WTC11 (cell line): ENCODE results near the gene KNOP1. TPM values are rescaled to one million over a fixed set of nuclear protein-coding genes. Genes with fewer than 3 reads are reported as not detected.

Source experiments
- ATAC-seq: fragments of 200-7000 bp; cut with Tn5 transposase; 2 replicates; pipeline ENCODE4 v1.10.0; 2021; ENCODE audit warnings: mild to moderate bottlenecking, moderate library complexity
- CTCF ChIA-PET: fragments of 300-600 bp; sonication (Branson Sonifier 250); formaldehyde crosslinking; loops from one replicate; lab custom pipeline; 2021; ENCODE audit warnings: antibody characterized with exemption; lab: Charles Lee
- POLR2A ChIA-PET: fragments of 350-600 bp; sonication (Branson Sonifier 250); formaldehyde crosslinking; loops from one replicate; lab custom pipeline; 2021; ENCODE audit warnings: antibody characterized with exemption; lab: Charles Lee
- DNase-seq: peaks from one replicate; pipeline ENCODE4 v3.0.0; 2021; ENCODE audit warnings: low spot score
- H3K27ac Mint-ChIP-seq: 2 replicates; pipeline ENCODE4 v1.8.0; 2021; ENCODE audit warnings: mixed read lengths
- H3K27me3 Mint-ChIP-seq: 2 replicates; pipeline ENCODE4 v1.8.0; 2021; ENCODE audit warnings: low read depth, mild to moderate bottlenecking, moderate library complexity, mixed read lengths
- H3K36me3 Mint-ChIP-seq: 2 replicates; pipeline ENCODE4 v1.8.0; 2021; ENCODE audit warnings: mixed read lengths
- H3K4me1 Mint-ChIP-seq: 2 replicates; pipeline ENCODE4 v1.8.0; 2022; ENCODE audit warnings: mixed read lengths
- H3K4me3 Mint-ChIP-seq: 2 replicates; pipeline ENCODE4 v1.8.0; 2021; ENCODE audit warnings: mild to moderate bottlenecking, moderate library complexity, mixed read lengths
- H3K9me3 Mint-ChIP-seq: 2 replicates; pipeline ENCODE4 v1.8.0; 2021; ENCODE audit warnings: mixed read lengths
- CBFB ChIP-seq: sonication (generic); formaldehyde crosslinking; IDR thresholded peaks from 2 replicates; pipeline ENCODE4 v1.8.1; 2022; ENCODE audit warnings: mild to moderate bottlenecking, low read depth, missing genetic modification reagents
- ETV6 ChIP-seq: sonication (generic); formaldehyde crosslinking; IDR thresholded peaks from 2 replicates; pipeline ENCODE4 v1.8.1; 2022; ENCODE audit warnings: mild to moderate bottlenecking, missing genetic modification reagents
- JAZF1 ChIP-seq: fragments of 250-450 bp; sonication (Bioruptor Pico); IDR thresholded peaks from 2 replicates; pipeline ENCODE4 v1.9.0; 2021; ENCODE audit warnings: moderate library complexity, mild to moderate bottlenecking, inconsistent platforms
- KAT7 ChIP-seq: sonication (generic); formaldehyde crosslinking; IDR thresholded peaks from 2 replicates; pipeline ENCODE4 v1.8.1; 2023; ENCODE audit warnings: missing genetic modification reagents, mild to moderate bottlenecking, borderline replicate concordance
- NFYB ChIP-seq: sonication (generic); formaldehyde crosslinking; conservative IDR thresholded peaks from 2 replicates; pipeline ENCODE4 v1.8.0; 2022; ENCODE audit warnings: low read depth, missing genetic modification reagents
- NR1H2 ChIP-seq: sonication (generic); formaldehyde crosslinking; IDR thresholded peaks from 2 replicates; pipeline ENCODE4 v1.9.0; 2021; ENCODE audit warnings: mild to moderate bottlenecking, moderate library complexity, missing genetic modification reagents
- NR3C1 ChIP-seq: sonication (generic); formaldehyde crosslinking; conservative IDR thresholded peaks from 2 replicates; pipeline ENCODE4 v1.8.1; 2023; ENCODE audit warnings: low read depth, mild to moderate bottlenecking, missing genetic modification reagents
- PRRX2 ChIP-seq: fragments of 250-450 bp; sonication (Bioruptor Pico); IDR thresholded peaks from 2 replicates; pipeline ENCODE4 v1.8.0; 2021; ENCODE audit warnings: mild to moderate bottlenecking
- SMAD4 ChIP-seq: sonication (generic); formaldehyde crosslinking; IDR thresholded peaks from 2 replicates; pipeline ENCODE4 v1.8.0; 2022; ENCODE audit warnings: mild to moderate bottlenecking, missing genetic modification reagents
- TCF7 ChIP-seq: sonication (generic); formaldehyde crosslinking; IDR thresholded peaks from 2 replicates; pipeline ENCODE4 v1.8.0; 2022; ENCODE audit warnings: mild to moderate bottlenecking, low read depth, missing genetic modification reagents, moderate library complexity
- TEAD4 ChIP-seq: sonication (generic); formaldehyde crosslinking; IDR thresholded peaks from 2 replicates; pipeline ENCODE4 v1.8.0; 2022; ENCODE audit warnings: mild to moderate bottlenecking, missing genetic modification reagents
- ZNF232 ChIP-seq: sonication (generic); formaldehyde crosslinking; IDR thresholded peaks from 2 replicates; pipeline ENCODE4 v1.8.0; 2022; ENCODE audit warnings: mild to moderate bottlenecking, missing genetic modification reagents
- ZNF263 ChIP-seq: sonication (generic); formaldehyde crosslinking; IDR thresholded peaks from 2 replicates; pipeline ENCODE4 v1.8.1; 2022; ENCODE audit warnings: low read depth, mild to moderate bottlenecking, moderate library complexity, missing genetic modification reagents
- total RNA-seq: library from RNA; stranded (reverse); gene quantifications from 3 replicates; pipeline ENCODE4 v1.2.3, GENCODE V29; 2021
- TF ChIP-seq, protein P1 (sequence below): sonication (generic); formaldehyde crosslinking; IDR thresholded peaks from 2 replicates; pipeline ENCODE4 v1.8.1; 2023; ENCODE audit warnings: mild to moderate bottlenecking, missing genetic modification reagents, moderate library complexity
- TF ChIP-seq, protein P2 (sequence below): sonication (generic); formaldehyde crosslinking; IDR thresholded peaks from 2 replicates; pipeline ENCODE4 v1.8.1; 2022; ENCODE audit warnings: low read depth, missing genetic modification reagents, borderline replicate concordance
- TF ChIP-seq, protein P3 (sequence below): sonication (generic); formaldehyde crosslinking; IDR thresholded peaks from 2 replicates; pipeline ENCODE4 v1.8.1; 2022; ENCODE audit warnings: low read depth, mild to moderate bottlenecking, moderate library complexity, missing genetic modification reagents, borderline replicate concordance
- TF ChIP-seq, protein P4 (sequence below): sonication (generic); formaldehyde crosslinking; IDR thresholded peaks from 2 replicates; pipeline ENCODE4 v1.8.0; 2022; ENCODE audit warnings: mild to moderate bottlenecking, missing genetic modification reagents
- TF ChIP-seq, protein P5 (sequence below): sonication (generic); formaldehyde crosslinking; IDR thresholded peaks from 2 replicates; pipeline ENCODE4 v1.8.0; 2022; ENCODE audit warnings: mild to moderate bottlenecking, missing genetic modification reagents
- TF ChIP-seq, protein P6 (sequence below): fragments of 250-450 bp; sonication (Bioruptor Pico); IDR thresholded peaks from 2 replicates; pipeline ENCODE4 v2.1.2; 2022; ENCODE audit warnings: mild to moderate bottlenecking, moderate library complexity
- TF ChIP-seq, protein P7 (sequence below): sonication (generic); formaldehyde crosslinking; IDR thresholded peaks from 2 replicates; pipeline ENCODE4 v1.8.1; 2023; ENCODE audit warnings: mild to moderate bottlenecking, missing genetic modification reagents, moderate library complexity

KNOP1 gene
- total RNA-seq, 1 experiment from 2014 or later = 102 TPM

DNA sequence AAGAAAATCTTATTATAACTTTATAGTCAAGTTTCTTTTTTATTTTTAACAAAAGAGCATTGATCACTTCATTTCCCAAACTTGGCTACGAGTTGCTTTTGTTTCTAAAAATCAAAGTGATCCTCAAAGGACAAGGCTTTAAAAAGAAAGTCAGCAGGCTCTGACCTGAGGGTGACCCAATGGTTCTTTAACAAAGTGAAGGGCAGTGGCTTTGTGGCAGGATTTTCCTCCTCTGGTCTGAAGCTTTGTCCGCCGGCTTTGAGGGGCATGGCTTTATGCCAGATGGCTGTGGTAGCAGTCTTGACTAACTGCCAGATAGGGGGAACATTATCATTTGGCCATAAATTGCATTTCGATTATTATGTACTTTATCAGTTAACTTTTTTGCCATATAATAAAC, 28.5 kb upstream of the KNOP1 start:
- H3K27ac Mint-ChIP-seq = no peak overlapping the region
- no peak overlapping the region for H3K4me3 Mint-ChIP-seq
- H3K4me1 Mint-ChIP-seq = peaks cover 2% of the 10 kb centered on the region; the same call in 1 of the 2 replicates
- no peak for DNase-seq
- POLR2A ChIA-PET = no interaction called here
- H3K27me3 Mint-ChIP-seq = no peaks in the 10 kb centered on the region
- TF ChIP-seq, protein P1, sequence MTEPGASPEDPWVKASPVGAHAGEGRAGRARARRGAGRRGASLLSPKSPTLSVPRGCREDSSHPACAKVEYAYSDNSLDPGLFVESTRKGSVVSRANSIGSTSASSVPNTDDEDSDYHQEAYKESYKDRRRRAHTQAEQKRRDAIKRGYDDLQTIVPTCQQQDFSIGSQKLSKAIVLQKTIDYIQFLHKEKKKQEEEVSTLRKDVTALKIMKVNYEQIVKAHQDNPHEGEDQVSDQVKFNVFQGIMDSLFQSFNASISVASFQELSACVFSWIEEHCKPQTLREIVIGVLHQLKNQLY (CRISPR knock-in tag) = no peak
- TF ChIP-seq TEAD4 (CRISPR knock-in tag) (no peak), TCF7 (CRISPR knock-in tag) (no peak), SMAD4 (CRISPR knock-in tag) (no peak), PRRX2 (CRISPR knock-in tag) (no peak), NFYB (CRISPR knock-in tag) (no peak), KAT7 (CRISPR knock-in tag) (no peak), NR1H2 (CRISPR knock-in tag) (no peak), CBFB (CRISPR knock-in tag) (no peak), ZNF232 (CRISPR knock-in tag) (no peak)
- TF ChIP-seq, protein P2, sequence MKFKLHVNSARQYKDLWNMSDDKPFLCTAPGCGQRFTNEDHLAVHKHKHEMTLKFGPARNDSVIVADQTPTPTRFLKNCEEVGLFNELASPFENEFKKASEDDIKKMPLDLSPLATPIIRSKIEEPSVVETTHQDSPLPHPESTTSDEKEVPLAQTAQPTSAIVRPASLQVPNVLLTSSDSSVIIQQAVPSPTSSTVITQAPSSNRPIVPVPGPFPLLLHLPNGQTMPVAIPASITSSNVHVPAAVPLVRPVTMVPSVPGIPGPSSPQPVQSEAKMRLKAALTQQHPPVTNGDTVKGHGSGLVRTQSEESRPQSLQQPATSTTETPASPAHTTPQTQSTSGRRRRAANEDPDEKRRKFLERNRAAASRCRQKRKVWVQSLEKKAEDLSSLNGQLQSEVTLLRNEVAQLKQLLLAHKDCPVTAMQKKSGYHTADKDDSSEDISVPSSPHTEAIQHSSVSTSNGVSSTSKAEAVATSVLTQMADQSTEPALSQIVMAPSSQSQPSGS (CRISPR knock-in tag) = no peak
- TF ChIP-seq, protein P3, sequence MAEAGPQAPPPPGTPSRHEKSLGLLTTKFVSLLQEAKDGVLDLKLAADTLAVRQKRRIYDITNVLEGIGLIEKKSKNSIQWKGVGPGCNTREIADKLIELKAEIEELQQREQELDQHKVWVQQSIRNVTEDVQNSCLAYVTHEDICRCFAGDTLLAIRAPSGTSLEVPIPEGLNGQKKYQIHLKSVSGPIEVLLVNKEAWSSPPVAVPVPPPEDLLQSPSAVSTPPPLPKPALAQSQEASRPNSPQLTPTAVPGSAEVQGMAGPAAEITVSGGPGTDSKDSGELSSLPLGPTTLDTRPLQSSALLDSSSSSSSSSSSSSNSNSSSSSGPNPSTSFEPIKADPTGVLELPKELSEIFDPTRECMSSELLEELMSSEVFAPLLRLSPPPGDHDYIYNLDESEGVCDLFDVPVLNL = no peak
- TF ChIP-seq, protein P4, sequence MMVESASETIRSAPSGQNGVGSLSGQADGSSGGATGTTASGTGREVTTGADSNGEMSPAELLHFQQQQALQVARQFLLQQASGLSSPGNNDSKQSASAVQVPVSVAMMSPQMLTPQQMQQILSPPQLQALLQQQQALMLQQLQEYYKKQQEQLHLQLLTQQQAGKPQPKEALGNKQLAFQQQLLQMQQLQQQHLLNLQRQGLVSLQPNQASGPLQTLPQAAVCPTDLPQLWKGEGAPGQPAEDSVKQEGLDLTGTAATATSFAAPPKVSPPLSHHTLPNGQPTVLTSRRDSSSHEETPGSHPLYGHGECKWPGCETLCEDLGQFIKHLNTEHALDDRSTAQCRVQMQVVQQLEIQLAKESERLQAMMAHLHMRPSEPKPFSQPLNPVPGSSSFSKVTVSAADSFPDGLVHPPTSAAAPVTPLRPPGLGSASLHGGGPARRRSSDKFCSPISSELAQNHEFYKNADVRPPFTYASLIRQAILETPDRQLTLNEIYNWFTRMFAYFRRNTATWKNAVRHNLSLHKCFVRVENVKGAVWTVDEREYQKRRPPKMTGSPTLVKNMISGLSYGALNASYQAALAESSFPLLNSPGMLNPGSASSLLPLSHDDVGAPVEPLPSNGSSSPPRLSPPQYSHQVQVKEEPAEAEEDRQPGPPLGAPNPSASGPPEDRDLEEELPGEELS (CRISPR knock-in tag) = no peak
- TF ChIP-seq, protein P5, sequence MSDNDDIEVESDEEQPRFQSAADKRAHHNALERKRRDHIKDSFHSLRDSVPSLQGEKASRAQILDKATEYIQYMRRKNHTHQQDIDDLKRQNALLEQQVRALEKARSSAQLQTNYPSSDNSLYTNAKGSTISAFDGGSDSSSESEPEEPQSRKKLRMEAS (CRISPR knock-in tag) = no peak
- TF ChIP-seq, protein P6, sequence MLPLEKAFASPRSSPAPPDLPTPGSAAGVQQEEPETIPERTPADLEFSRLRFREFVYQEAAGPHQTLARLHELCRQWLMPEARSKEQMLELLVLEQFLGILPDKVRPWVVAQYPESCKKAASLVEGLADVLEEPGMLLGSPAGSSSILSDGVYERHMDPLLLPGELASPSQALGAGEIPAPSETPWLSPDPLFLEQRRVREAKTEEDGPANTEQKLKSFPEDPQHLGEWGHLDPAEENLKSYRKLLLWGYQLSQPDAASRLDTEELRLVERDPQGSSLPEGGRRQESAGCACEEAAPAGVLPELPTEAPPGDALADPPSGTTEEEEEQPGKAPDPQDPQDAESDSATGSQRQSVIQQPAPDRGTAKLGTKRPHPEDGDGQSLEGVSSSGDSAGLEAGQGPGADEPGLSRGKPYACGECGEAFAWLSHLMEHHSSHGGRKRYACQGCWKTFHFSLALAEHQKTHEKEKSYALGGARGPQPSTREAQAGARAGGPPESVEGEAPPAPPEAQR (CRISPR knock-in tag) = no peak
- H3K9me3 Mint-ChIP-seq = no peaks in the 10 kb centered on the region
- no peak for ATAC-seq
- CTCF ChIA-PET = interaction anchor here (1.6 to 1.8 kb wide), 2 partner anchors 163 to 554 kb away, joined by 3 to 6 read pairs; no protein-coding TSS in a partner anchor
- H3K36me3 Mint-ChIP-seq = no peaks in the 10 kb centered on the region

DNA sequence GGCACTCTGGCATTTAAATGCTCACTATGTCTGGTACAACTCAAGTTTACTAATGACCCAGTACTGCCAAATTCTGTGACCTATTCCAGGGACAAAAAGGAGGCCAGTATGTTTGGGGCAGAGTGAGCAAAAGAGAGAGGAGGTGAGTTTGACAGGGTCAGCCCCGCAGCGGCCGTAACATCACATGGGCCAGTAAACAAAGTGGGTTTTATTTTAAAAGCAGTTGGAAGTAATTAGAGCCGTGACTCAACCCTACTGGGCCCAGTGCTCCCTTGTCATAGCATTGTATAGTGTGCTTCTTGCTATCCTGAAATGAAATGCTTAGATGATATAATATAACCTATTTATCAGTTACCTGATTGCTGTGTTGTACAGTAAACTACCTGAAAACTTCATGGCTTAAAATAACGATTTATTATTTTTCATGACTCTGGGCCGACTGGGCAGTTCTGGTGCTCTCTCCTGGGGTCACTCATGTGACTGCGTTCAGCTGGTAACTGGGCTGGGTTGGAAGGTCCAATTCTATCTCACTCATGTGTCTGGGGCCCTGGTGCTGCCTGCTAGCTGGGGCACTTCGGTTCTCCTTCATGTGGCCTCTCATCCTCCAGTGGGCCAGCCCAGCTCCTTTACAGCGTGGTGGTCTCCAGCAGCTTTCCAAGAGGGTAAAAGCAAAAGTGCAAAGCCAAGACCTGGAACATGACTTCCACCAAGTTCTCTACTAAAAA, 27.4 kb upstream of the KNOP1 start:
- POLR2A ChIA-PET = no interaction called here

More for the DNA sequence above, 27.4 kb upstream of the KNOP1 start:
- H3K36me3 Mint-ChIP-seq = no peaks in the 10 kb centered on the region
- peaks cover 2% of the 10 kb centered on the region; the same call in 1 of the 2 replicates for H3K4me1 Mint-ChIP-seq
- no peaks in the 10 kb centered on the region for H3K27me3 Mint-ChIP-seq
- peak overlapping the region; percentile 4; the same call in 1 of the 2 replicates for H3K27ac Mint-ChIP-seq
- DNase-seq = no peak
- ATAC-seq = no peak
- no peak overlapping the region for H3K4me3 Mint-ChIP-seq
- CTCF ChIA-PET = interaction anchor here (1.8 kb wide), 1 partner anchor 162 kb away, joined by 6 read pairs; no protein-coding TSS in a partner anchor
- TF ChIP-seq TCF7 (CRISPR knock-in tag) (no peak), ETV6 (CRISPR knock-in tag) (no peak), ZNF263 (CRISPR knock-in tag) (no peak), JAZF1 (no peak), NR3C1 (CRISPR knock-in tag) (no peak)
- TF ChIP-seq, protein P7, sequence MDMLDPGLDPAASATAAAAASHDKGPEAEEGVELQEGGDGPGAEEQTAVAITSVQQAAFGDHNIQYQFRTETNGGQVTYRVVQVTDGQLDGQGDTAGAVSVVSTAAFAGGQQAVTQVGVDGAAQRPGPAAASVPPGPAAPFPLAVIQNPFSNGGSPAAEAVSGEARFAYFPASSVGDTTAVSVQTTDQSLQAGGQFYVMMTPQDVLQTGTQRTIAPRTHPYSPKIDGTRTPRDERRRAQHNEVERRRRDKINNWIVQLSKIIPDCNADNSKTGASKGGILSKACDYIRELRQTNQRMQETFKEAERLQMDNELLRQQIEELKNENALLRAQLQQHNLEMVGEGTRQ (CRISPR knock-in tag) = no peak
- H3K9me3 Mint-ChIP-seq = no peaks in the 10 kb centered on the region
